ENCODE data around the gene HDAC9. TPM values are rescaled to one million over a fixed set of nuclear protein-coding genes. Genes with fewer than 3 reads are reported as not detected.
"Not testable (repeated sequence)": the region's sequence is repeated elsewhere in the genome, so short reads cannot be mapped to it uniquely, and the experiment has no call there.

The HDAC9 gene
- total and polyA plus RNA-seq, 7 donors, result 0.38 to 34.2 (median 16.8) TPM

GRCh38 chr7:18965657-18966056 is 470.1 kb downstream of the HDAC9 start:
- DNase-seq, result no peak
- intact Hi-C loops (cut with DNase I), result no loop called here
- H3K27me3 ChIP-seq (ENCODE audit: insufficient read depth in 3 of 3, low read length in 2 of 3), result no peaks in the 10 kb centered on the region
- H3K27ac ChIP-seq, result no peak overlapping the region
- no peaks in the 10 kb centered on the region for H3K36me3 ChIP-seq (ENCODE audit: insufficient read depth in 1 of 2, low read depth in 1 of 2)
- H3K4me1 ChIP-seq, result no peaks in the 10 kb centered on the region
- WGBS, 3 donors, result 75 to 77% (median 77%) methylated on average over 3 of the region's 3 CpGs
- H3K4me3 ChIP-seq, result no peak overlapping the region
- ATAC-seq, result no peak
- no peaks in the 10 kb centered on the region for H3K9me3 ChIP-seq
- TF ChIP-seq CTCF (IDR thresholded peaks at IDR 0.05), result no peak

- 93 to 97% (median 94%) methylated on average over 16 of the region's 16 CpGs for WGBS, 3 donors
Measured at GRCh38 chr7:18967755-18968154, 472.2 kb downstream of the HDAC9 start.

GRCh38 chr7:18971839-18972238 is 476.3 kb downstream of the HDAC9 start:
- intact Hi-C loops (cut with DNase I), result no loop called here
- no peak for ATAC-seq
- Histone ChIP-seq H3K36me3 (ENCODE audit: insufficient read depth in 1 of 2, low read depth in 1 of 2) (no peaks in the 10 kb centered on the region), H3K4me3 (no peak overlapping the region), H3K4me1 (no peaks in the 10 kb centered on the region), H3K9me3 (no peaks in the 10 kb centered on the region), H3K27me3 (ENCODE audit: insufficient read depth in 3 of 3, low read length in 2 of 3) (no peaks in the 10 kb centered on the region), H3K27ac (no peak overlapping the region)
- DNase-seq, result no peak
- no peak for TF ChIP-seq CTCF (IDR thresholded peaks at IDR 0.05)
- 55 to 71% (median 67%) methylated on average over 1 of the region's 1 CpG for WGBS, 3 donors

More at GRCh38 chr7:18967755-18968154, 472.2 kb downstream of the HDAC9 start:
- ATAC-seq; H3K27me3 ChIP-seq (ENCODE audit: insufficient read depth in 3 of 3, low read length in 2 of 3); H3K9me3 ChIP-seq; intact Hi-C loops (cut with DNase I); H3K36me3 ChIP-seq (ENCODE audit: insufficient read depth in 1 of 2, low read depth in 1 of 2); H3K4me3 ChIP-seq; H3K27ac ChIP-seq; H3K4me1 ChIP-seq; DNase-seq: not testable (repeated sequence)

- no peaks in the 10 kb centered on the region for H3K9me3 ChIP-seq
- H3K27ac ChIP-seq, result no peak overlapping the region
- no peaks in the 10 kb centered on the region for H3K27me3 ChIP-seq (ENCODE audit: insufficient read depth in 3 of 3, low read length in 2 of 3)
- DNase-seq (no peak), ATAC-seq (no peak)
- H3K36me3 ChIP-seq (ENCODE audit: insufficient read depth in 1 of 2, low read depth in 1 of 2), result no peaks in the 10 kb centered on the region
- no peaks in the 10 kb centered on the region for H3K4me1 ChIP-seq
- intact Hi-C loops (cut with DNase I), result no loop called here
- H3K4me3 ChIP-seq, result no peak overlapping the region
- TF ChIP-seq CTCF (IDR thresholded peaks at IDR 0.05), result no peak
- WGBS, 3 donors, result 92 to 100% (median 100%) methylated on average over 1 of the region's 1 CpG
Measured at GRCh38 chr7:18974803-18975202, 479.3 kb downstream of the HDAC9 start.

GRCh38 chr7:18975276-18975675 is 479.7 kb downstream of the HDAC9 start:
- DNase-seq, result no peak
- no peak for TF ChIP-seq CTCF (IDR thresholded peaks at IDR 0.05)
- Histone ChIP-seq H3K27ac (no peak overlapping the region), H3K4me1 (no peaks in the 10 kb centered on the region), H3K9me3 (no peaks in the 10 kb centered on the region), H3K4me3 (no peak overlapping the region), H3K36me3 (ENCODE audit: insufficient read depth in 1 of 2, low read depth in 1 of 2) (no peaks in the 10 kb centered on the region), H3K27me3 (ENCODE audit: insufficient read depth in 3 of 3, low read length in 2 of 3) (no peaks in the 10 kb centered on the region)
- WGBS, 3 donors, result 75 to 80% (median 78%) methylated on average over 3 of the region's 3 CpGs
- no peak for ATAC-seq
- intact Hi-C loops (cut with DNase I), result no loop called here
